Dendritic cell treated with granulocyte-macrophage colony-stimulating factor and Interleukin-4, amounts not matched to agents 40 ng/mL and 50 ng/mL, for 4 days (primary cell): ENCODE data around the gene FARS2.

Source experiments
- H3K27ac Mint-ChIP-seq: one replicate; pipeline ENCODE4 v1.8.0; 2022; ENCODE audit warnings: mild to moderate bottlenecking, mixed read lengths
- H3K27me3 Mint-ChIP-seq: one replicate; pipeline ENCODE4 v1.8.0; 2022; ENCODE audit warnings: mild to moderate bottlenecking, mixed read lengths
- H3K36me3 Mint-ChIP-seq: one replicate; pipeline ENCODE4 v1.8.0; 2022; ENCODE audit warnings: low read depth, mixed read lengths
- H3K4me1 Mint-ChIP-seq: one replicate; pipeline ENCODE4 v1.8.0; 2022; ENCODE audit warnings: low read depth, mixed read lengths
- H3K4me3 Mint-ChIP-seq: one replicate; pipeline ENCODE4 v1.8.0; 2022; ENCODE audit warnings: mild to moderate bottlenecking, moderate library complexity, mixed read lengths
- H3K9me3 Mint-ChIP-seq: one replicate; pipeline ENCODE4 v1.8.0; 2022; ENCODE audit warnings: mixed read lengths
- intact Hi-C: fragments of 100-400 bp; cut with micrococcal nuclease; formaldehyde crosslinking; loops from one replicate; pipeline ENCODE4 v1.15.0; 2022

FARS2 gene

DNA sequence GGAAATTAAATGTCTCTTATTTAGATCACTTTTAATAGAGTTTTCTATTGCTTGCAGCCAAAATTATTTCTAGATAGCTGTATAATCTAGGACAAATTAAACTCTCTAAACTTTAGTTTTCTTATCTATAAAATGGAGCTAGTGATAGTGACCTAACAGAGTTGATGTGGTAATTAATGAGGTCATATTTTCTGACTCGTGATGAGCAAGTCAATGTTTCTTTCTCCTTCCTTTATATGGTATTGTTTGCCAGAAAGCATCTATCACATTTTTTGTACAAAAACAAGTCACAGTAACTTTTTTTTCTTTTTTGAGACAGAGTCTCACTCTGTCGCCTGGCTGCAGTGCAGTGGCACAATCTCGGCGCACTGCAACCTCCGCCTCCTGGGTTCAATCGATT lies 267.7 kb downstream of the FARS2 start:
- Mint-ChIP-seq H3K4me3 (no peak overlapping the region), H3K36me3 (no peaks in the 10 kb centered on the region), H3K4me1 (peaks cover 26% of the 10 kb centered on the region), H3K27me3 (no peaks in the 10 kb centered on the region), H3K27ac (no peak overlapping the region), H3K9me3 (no peaks in the 10 kb centered on the region)
- intact Hi-C loops: no loop called here

DNA sequence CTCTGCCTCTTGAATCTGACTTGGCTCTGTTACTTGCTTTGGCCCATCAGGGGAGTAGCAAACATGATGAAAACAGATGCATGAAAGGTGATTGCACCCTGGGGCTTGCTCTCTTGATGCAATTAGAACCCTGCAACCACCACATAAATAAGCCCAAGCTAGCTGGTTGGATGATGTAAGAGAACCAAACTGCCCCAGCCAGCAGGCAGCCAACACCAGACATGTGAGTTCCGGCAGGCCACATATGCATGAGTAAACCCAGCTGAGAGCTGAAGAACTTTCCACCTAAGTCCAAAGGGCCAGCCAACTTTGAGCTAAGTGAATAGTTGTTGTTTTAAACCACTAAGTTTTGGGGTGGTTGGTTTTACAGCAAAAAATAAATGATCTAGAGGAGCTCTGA lies 268.4 kb downstream of the FARS2 start:
- Mint-ChIP-seq H3K27ac (no peak overlapping the region), H3K4me1 (peaks cover 19% of the 10 kb centered on the region), H3K27me3 (no peaks in the 10 kb centered on the region), H3K4me3 (no peak overlapping the region), H3K9me3 (peaks cover 5% of the 10 kb centered on the region), H3K36me3 (no peaks in the 10 kb centered on the region)
- intact Hi-C loops: no loop called here

DNA sequence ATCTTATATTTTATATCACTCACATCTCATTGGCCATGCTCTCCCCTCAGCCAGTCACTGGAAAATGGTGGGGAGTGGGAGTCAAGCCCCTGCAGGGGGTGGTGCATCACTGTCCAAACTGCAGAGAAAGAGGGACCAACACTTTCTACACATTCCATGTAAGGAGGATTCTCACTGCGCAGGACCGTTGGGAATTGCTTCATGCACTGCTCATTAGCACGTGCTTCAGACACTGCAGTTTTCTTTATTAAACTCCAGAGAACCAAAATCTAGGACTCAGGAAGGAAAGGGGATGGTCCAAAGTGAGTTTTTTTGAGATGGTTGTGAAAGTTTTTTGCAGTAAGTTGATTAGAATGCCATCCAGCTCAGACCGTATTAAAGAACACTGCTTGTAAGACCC lies 269.8 kb downstream of the FARS2 start:
- peaks cover 6% of the 10 kb centered on the region for H3K9me3 Mint-ChIP-seq

DNA sequence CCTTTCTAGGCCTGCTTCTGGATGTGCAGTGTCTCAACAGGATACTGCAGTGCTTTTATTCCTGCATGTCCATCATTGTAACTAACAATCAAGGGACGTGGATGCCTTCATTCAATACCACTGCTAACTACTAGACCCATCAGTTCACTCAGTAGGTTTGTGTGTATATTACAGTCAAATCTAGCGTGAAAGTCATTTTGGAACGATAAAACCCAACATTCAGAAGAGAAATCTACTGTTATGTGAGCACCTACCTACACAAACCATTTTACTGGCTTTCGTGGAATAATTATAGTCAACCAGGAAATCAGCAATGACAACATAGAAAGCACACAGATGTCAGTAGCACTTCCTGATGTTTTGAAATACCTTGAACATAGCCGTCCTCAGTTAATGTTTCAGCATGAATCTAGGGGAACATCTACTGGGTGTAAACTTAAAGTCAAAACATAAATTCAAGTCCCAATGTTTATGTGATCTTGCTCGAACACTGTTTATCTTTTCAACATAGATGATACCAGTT lies 270.6 kb downstream of the FARS2 start:
- Mint-ChIP-seq H3K27ac (no peak overlapping the region), H3K27me3 (no peaks in the 10 kb centered on the region), H3K4me3 (no peak overlapping the region), H3K36me3 (no peaks in the 10 kb centered on the region), H3K9me3 (peaks cover 6% of the 10 kb centered on the region), H3K4me1 (peaks cover 6% of the 10 kb centered on the region)
- intact Hi-C loops: no loop called here

More for the DNA sequence above, 269.8 kb downstream of the FARS2 start:
- no peaks in the 10 kb centered on the region for H3K36me3 Mint-ChIP-seq
- no peak overlapping the region for H3K4me3 Mint-ChIP-seq
- H3K27me3 Mint-ChIP-seq: no peaks in the 10 kb centered on the region
- H3K27ac Mint-ChIP-seq: no peak overlapping the region
- H3K4me1 Mint-ChIP-seq: peaks cover 6% of the 10 kb centered on the region
- intact Hi-C loops: no loop called here

DNA sequence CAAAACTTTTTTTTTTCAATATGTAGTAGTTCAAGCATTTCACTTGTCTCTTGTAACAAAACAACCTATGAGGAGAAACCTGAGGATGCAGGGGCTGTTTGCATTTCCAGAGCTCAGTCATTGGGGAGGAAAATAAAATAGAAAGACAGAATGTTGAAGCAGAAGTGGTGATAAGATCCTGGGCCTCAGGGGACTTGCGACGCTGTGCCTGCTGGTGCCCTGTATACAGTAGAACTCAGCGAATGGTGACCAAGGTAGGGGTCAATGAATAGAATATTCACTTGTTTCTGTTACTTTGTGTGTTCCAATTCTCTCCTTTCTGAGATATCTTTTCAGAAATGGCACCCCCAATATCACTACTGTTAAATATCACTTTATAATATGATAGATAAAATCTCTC lies 271.6 kb downstream of the FARS2 start:
- Mint-ChIP-seq H3K27me3 (no peaks in the 10 kb centered on the region), H3K4me1 (peaks cover 6% of the 10 kb centered on the region), H3K27ac (no peak overlapping the region), H3K9me3 (peaks cover 6% of the 10 kb centered on the region), H3K36me3 (no peaks in the 10 kb centered on the region), H3K4me3 (no peak overlapping the region)
- intact Hi-C loops: no loop called here

DNA sequence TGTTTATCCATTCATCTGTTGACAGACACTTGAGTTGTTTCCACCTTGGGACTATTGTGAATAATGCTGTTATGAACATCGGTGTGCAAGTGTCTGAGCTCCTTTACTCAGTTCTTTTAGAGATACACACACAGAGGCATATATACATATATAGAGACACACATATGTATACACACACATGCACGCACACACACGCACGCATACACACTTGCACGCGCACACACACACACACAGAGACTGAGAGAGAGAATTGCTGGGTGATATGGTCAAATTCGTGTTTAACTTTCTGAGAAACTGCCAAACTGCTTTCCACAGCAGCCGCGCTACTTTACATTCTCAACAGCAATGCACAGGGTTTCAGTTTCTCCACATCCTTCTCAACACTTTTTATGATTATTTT lies 273.3 kb downstream of the FARS2 start:
- Mint-ChIP-seq H3K4me3 (no peak overlapping the region), H3K27ac (no peak overlapping the region), H3K36me3 (peaks cover 1% of the 10 kb centered on the region)

DNA sequence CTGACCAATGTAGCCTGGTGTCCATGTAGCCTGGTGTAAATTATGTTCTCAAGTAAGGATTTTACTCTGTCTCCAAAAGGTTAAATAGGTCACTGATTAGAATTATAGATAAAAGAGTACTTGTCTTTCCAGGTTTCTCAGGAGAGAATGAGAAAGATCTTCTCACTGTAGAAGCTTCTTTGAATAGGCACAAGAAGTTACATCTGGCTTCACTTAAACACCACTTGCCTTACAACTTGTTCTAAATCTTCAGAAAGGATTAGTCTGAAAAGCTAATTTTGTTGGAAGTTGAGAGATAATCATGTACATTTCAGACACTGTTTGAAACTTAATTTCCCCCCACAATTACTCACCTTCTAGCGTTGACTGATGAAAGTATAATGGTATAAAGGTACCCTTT lies 275.3 kb downstream of the FARS2 start:
- H3K27ac Mint-ChIP-seq: no peak overlapping the region
- H3K4me3 Mint-ChIP-seq: no peak overlapping the region
- no peaks in the 10 kb centered on the region for H3K27me3 Mint-ChIP-seq
- intact Hi-C loops: no loop called here
- H3K9me3 Mint-ChIP-seq: peaks cover 6% of the 10 kb centered on the region
- peaks cover 4% of the 10 kb centered on the region for H3K36me3 Mint-ChIP-seq
- peaks cover 2% of the 10 kb centered on the region for H3K4me1 Mint-ChIP-seq

More for the DNA sequence above, 273.3 kb downstream of the FARS2 start:
- intact Hi-C loops: no loop called here
- Mint-ChIP-seq H3K9me3 (peaks cover 6% of the 10 kb centered on the region), H3K4me1 (peaks cover 6% of the 10 kb centered on the region), H3K27me3 (no peaks in the 10 kb centered on the region)

DNA sequence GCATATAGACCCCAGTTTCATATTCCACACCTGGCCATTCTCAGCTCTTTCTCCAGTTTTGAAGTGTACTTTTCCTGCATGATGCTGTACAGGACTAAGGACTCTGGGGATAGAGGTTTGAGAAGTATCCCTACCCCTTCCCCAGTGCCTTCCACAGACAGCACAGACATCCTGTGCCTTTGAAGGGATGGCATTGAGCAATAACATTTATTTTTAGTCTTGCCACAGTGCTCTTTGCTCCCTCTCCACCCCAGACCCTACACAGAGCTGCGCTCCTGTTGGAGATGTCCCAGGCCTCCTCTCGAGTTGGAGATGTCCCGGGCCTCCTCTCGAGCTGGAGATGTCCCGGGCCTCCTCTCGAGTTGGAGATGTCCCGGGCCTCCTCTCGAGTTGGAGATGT lies 275.8 kb downstream of the FARS2 start:
- Mint-ChIP-seq H3K9me3 (peaks cover 6% of the 10 kb centered on the region), H3K27me3 (no peaks in the 10 kb centered on the region), H3K27ac (no peak overlapping the region), H3K4me1 (no peaks in the 10 kb centered on the region), H3K36me3 (peaks cover 4% of the 10 kb centered on the region), H3K4me3 (no peak overlapping the region)
- intact Hi-C loops: no loop called here

DNA sequence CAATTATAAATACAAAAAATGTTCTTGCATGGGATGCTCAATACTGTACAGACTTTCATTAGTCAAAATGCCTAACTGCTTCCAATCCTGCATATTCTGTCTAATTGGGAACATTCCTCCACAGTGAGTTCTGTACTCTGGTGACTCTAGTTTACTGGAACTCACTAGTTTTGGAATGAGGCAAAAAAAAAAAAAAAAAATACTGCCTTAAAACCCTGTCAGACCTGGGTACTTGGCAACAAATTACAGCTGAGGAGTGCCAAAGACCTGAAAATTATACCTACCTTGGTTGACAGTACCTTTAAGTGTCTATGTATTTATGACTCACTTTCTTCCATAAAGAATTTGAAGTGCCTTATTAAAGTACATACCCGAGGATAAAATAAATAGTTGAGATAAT lies 276.7 kb downstream of the FARS2 start:
- H3K4me3 Mint-ChIP-seq: no peak overlapping the region
- H3K27ac Mint-ChIP-seq: no peak overlapping the region
- H3K9me3 Mint-ChIP-seq: peaks cover 6% of the 10 kb centered on the region
- no peaks in the 10 kb centered on the region for H3K27me3 Mint-ChIP-seq
- intact Hi-C loops: no loop called here
- H3K36me3 Mint-ChIP-seq: peaks cover 4% of the 10 kb centered on the region
- H3K4me1 Mint-ChIP-seq: no peaks in the 10 kb centered on the region

DNA sequence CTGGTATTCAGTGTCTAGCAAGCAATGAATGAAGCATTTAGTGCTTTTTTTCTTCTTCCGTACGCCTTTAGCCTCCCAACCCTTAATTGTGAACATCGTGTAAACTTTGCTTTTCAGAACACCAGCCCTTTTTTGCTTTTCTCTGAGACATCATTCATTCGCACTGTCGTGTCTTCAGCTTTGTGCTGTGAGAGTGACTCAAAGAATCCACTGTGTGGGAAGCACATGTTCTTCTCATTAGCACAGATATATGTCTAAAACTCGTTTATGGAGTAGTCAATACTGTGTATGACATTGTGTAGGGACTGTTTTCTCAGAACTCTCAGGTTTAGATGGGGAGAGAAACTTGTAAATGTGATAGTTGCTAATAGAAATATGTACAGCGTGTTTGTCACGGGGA lies 279.1 kb downstream of the FARS2 start:
- H3K27me3 Mint-ChIP-seq: no peaks in the 10 kb centered on the region
- no peak overlapping the region for H3K4me3 Mint-ChIP-seq
- H3K9me3 Mint-ChIP-seq: no peaks in the 10 kb centered on the region
- intact Hi-C loops: no loop called here
- no peak overlapping the region for H3K27ac Mint-ChIP-seq
- H3K4me1 Mint-ChIP-seq: no peaks in the 10 kb centered on the region
- peaks cover 10% of the 10 kb centered on the region for H3K36me3 Mint-ChIP-seq

DNA sequence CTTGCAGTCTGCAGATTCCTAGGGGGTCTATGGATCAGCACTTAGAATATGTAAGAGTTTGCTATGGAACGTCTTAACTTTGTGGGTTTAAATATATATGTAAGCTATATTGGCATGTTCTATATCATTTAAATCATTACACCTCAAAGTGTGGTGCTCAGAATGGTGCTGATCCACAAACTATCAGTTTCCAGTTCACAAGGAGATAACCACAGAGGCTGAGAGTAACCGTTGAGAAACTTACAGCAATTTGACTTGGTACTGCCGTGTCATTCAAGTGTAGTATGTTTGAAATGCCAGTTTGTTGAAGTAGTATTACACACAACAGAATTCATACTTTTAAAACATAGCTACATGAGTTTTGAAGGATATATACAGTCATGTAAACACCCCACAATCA lies 279.7 kb downstream of the FARS2 start:
- Mint-ChIP-seq H3K36me3 (peaks cover 17% of the 10 kb centered on the region), H3K9me3 (no peaks in the 10 kb centered on the region), H3K4me1 (no peaks in the 10 kb centered on the region), H3K27ac (no peak overlapping the region), H3K27me3 (no peaks in the 10 kb centered on the region), H3K4me3 (no peak overlapping the region)
- intact Hi-C loops: no loop called here

DNA sequence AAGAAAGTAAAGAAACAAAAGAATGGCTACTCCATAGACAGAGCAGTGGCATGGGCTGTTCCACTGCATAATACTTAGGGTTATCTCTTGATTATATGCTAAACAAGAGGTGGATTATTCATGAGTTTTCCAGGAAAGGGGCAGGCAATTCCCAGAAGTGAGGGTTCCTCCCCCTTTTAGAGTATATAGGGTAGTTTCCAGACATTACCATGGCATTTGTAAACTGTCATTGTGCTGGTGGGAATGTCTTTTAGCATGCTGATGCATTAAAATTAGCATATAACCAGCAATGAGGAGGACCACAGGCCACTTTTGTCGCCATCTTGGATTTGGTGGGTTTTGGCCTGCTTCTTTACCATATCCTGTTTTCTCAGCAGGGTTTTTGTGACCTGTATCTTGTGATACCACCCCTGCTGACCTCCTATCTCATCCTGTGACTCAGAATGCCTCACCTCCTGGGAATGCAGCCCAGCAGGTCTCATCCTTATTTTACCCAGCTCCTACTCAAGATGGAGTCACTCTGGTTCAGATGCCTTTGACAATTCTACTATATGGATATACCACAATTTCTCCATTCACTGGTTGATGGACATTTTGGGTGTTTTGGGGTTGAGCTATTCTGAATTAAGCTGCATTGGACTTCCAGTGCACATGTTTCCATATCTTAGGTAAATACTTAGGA lies 280.6 kb downstream of the FARS2 start:
- Mint-ChIP-seq H3K27me3 (no peaks in the 10 kb centered on the region), H3K4me1 (no peaks in the 10 kb centered on the region), H3K36me3 (peaks cover 25% of the 10 kb centered on the region), H3K27ac (no peak overlapping the region), H3K4me3 (no peak overlapping the region), H3K9me3 (no peaks in the 10 kb centered on the region)
- intact Hi-C loops: no loop called here

DNA sequence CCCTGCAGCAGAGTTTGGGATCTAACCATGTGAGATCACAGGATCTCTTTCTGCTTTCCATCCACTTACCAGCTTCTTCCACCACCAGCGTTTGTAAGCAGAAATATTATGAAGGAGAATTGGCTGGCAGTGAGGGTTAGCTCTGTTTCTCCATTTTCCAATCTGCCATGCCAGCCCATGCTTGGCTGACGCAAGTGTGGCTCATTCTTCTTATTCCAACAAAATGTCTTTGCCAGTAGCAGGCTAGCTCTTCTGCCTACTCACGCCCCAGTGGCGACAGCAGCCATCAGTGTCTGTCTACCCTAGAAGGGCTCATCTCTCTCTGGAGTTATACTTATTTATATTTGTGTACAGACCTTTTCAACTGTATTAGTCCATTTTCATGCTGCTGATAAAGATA lies 286.2 kb downstream of the FARS2 start:
- Mint-ChIP-seq H3K4me3 (no peak overlapping the region), H3K27ac (no peak overlapping the region)

DNA sequence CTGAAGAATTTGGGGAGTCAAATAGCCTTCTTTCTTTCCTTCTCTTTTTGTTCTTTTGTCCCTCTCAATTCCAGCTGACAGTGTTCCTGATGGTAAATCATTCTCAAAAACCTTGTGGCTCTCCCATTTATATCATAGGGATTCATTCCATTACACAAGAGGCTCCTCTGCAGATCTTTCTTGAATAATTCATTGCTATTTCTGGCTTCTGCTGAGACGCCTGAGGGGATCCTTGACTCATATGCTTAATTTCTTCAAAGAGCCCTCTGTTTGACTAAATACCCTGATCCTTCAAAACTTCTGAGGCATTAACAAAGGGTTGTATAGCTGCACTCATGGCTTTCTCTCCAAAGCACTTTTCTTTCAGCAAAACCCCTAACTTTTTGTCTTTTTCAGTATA lies 289.3 kb downstream of the FARS2 start:
- intact Hi-C loops: no loop called here
- H3K27ac Mint-ChIP-seq: no peak overlapping the region
- no peaks in the 10 kb centered on the region for H3K4me1 Mint-ChIP-seq
- H3K36me3 Mint-ChIP-seq: peaks cover 36% of the 10 kb centered on the region
- H3K27me3 Mint-ChIP-seq: no peaks in the 10 kb centered on the region
- H3K4me3 Mint-ChIP-seq: no peak overlapping the region
- H3K9me3 Mint-ChIP-seq: peaks cover 25% of the 10 kb centered on the region

More for the DNA sequence above, 286.2 kb downstream of the FARS2 start:
- H3K27me3 Mint-ChIP-seq: no peaks in the 10 kb centered on the region
- no peaks in the 10 kb centered on the region for H3K4me1 Mint-ChIP-seq
- intact Hi-C loops: no loop called here
- peaks cover 45% of the 10 kb centered on the region for H3K36me3 Mint-ChIP-seq
- peaks cover 25% of the 10 kb centered on the region for H3K9me3 Mint-ChIP-seq

DNA sequence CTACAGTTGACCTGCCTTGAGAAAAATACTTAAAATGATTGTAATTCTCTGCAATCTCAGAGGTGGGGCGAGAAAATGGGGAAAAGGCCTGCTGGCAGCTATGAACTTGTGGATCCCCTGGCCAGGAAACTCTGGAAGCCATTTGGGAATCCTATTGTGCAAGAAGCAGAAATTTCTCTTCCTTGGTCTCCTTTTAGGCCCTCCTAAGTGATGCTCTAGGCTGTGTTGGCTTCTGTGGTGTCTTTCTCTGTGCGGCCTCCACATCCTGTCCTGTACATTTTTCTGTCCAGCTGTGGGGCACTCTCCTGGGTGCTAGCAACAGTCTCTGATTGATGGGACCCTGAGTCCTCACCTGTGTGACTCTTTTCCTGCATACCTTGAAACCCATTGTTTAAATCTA lies 290.9 kb downstream of the FARS2 start:
- H3K36me3 Mint-ChIP-seq: peaks cover 21% of the 10 kb centered on the region
- no peak overlapping the region for H3K4me3 Mint-ChIP-seq
- peaks cover 24% of the 10 kb centered on the region for H3K9me3 Mint-ChIP-seq
- H3K27me3 Mint-ChIP-seq: no peaks in the 10 kb centered on the region
- H3K27ac Mint-ChIP-seq: no peak overlapping the region
- intact Hi-C loops: no loop called here
- no peaks in the 10 kb centered on the region for H3K4me1 Mint-ChIP-seq
